GM12878 (cell line): ENCODE results near the gene GALNT17. TPM values are rescaled to one million over a fixed set of nuclear protein-coding genes. Genes with fewer than 3 reads are reported as not detected.

ENCODE experiments used
- BACH1 ChIP-seq: fragments of 450-650 bp; IDR thresholded peaks from 2 replicates; pipeline ENCODE4 v1.6.1; 2017; ENCODE audit warnings: mild to moderate bottlenecking, borderline replicate concordance
- EGR1 ChIP-seq, 2 experiments: IDR thresholded peaks; 1 replicate in 1 of 2; 2 replicates in 1 of 2; pipeline ENCODE4 v1.6.1; 2011 to 2012; ENCODE audit warnings: low read depth in 2 of 2, low read length in 2 of 2, borderline replicate concordance in 1 of 2, mild to moderate bottlenecking in 1 of 2, moderate library complexity in 1 of 2
- ESRRA ChIP-seq: IDR thresholded peaks from 2 replicates; pipeline ENCODE4 v1.6.1; 2012; ENCODE audit warnings: mild to moderate bottlenecking, low read length, improper control_type of control experiment
- ETV6 ChIP-seq, 2 experiments: fragments of 450-650 bp in 1 of 2; IDR thresholded peaks in 1 of 2; conservative IDR thresholded peaks in 1 of 2; 2 replicates each; pipeline ENCODE4 v1.6.1; 2014; ENCODE audit warnings: antibody characterized with exemption in 1 of 2, borderline replicate concordance in 1 of 2, low read depth in 1 of 2, mild to moderate bottlenecking in 1 of 2, moderate library complexity in 1 of 2
- IRF4 ChIP-seq: IDR thresholded peaks from 2 replicates; pipeline ENCODE4 v1.6.1; 2011; ENCODE audit warnings: low read depth, low read length
- KDM1A ChIP-seq: fragments of 200-600 bp; sonication (generic); IDR thresholded peaks from 2 replicates; pipeline ENCODE4 v1.6.1; 2016; ENCODE audit warnings: borderline replicate concordance
- MEF2B ChIP-seq: fragments of 450-650 bp; IDR thresholded peaks from 2 replicates; pipeline ENCODE4 v1.6.1; 2018; ENCODE audit warnings: mild to moderate bottlenecking, moderate library complexity; ENCODE audit not compliant: partially characterized antibody, poor library complexity, severe bottlenecking
- MTA2 ChIP-seq: fragments of 450-650 bp; IDR thresholded peaks from 2 replicates; pipeline ENCODE4 v1.6.1; 2016; ENCODE audit warnings: low read depth, mild to moderate bottlenecking, moderate library complexity
- MTA3 ChIP-seq: IDR thresholded peaks from 2 replicates; pipeline ENCODE4 v1.6.1; 2012; ENCODE audit warnings: low read length, inconsistent platforms, borderline replicate concordance
- PML ChIP-seq: IDR thresholded peaks from 2 replicates; pipeline ENCODE4 v1.6.1; 2012; ENCODE audit warnings: low read length, inconsistent platforms
- POLR2AphosphoS5 ChIP-seq: IDR thresholded peaks from 2 replicates; pipeline ENCODE4 v1.6.1; 2011; ENCODE audit warnings: mild to moderate bottlenecking, low read length, inconsistent platforms
- SRF ChIP-seq, 2 experiments: IDR thresholded peaks; 2 replicates each; pipeline ENCODE4 v1.6.1; 2011; ENCODE audit warnings: low read depth in 2 of 2, low read length in 2 of 2, mild to moderate bottlenecking in 1 of 2, moderate library complexity in 1 of 2
- polyA plus RNA-seq, 11 experiments: library from polyadenylated mRNA; depleted of rRNA in 4 of 11; unstranded in 6 of 11; stranded (reverse) in 5 of 11; fragments of >200 nt; fragmentation: Nextera tagmentation in 4 of 11; fragmentation: Illumina TruSeq in 1 of 11; extraction: Ambion mirVana in 4 of 11; extraction: Trizol in 1 of 11; gene quantifications; 1 replicate in 1 of 11; 2 replicates in 10 of 11; pipeline versions ENCODE4 v1.2.1 to v1.2.3, GENCODE V29; 2011 to 2016; ENCODE audit warnings: inconsistent platforms in 2 of 11, missing spikeins in 2 of 11, low read depth in 1 of 11
- total RNA-seq, 4 experiments: library from RNA; depleted of rRNA in 3 of 4; stranded (reverse); fragments of >200 nt in 3 of 4; fragmentation: Illumina TruSeq in 1 of 4; extraction: Trizol in 1 of 4; gene quantifications; 2 replicates each; pipeline versions ENCODE4 v1.2.1 to v1.2.3, GENCODE V29; 2013 to 2021
- TF ChIP-seq, protein P1 (sequence below): fragments of 450-650 bp; IDR thresholded peaks from 2 replicates; pipeline ENCODE4 v1.6.1; 2016; ENCODE audit warnings: mild to moderate bottlenecking, moderate library complexity, borderline replicate concordance
- TF ChIP-seq, protein P2 (sequence below): IDR thresholded peaks from 2 replicates; pipeline ENCODE4 v1.6.1; 2012; ENCODE audit warnings: low read depth, low read length, improper control_type of control experiment
- TF ChIP-seq, protein P3 (sequence below): fragments of 450-650 bp; IDR thresholded peaks from 2 replicates; pipeline ENCODE4 v1.6.1; 2016; ENCODE audit warnings: mild to moderate bottlenecking

Gene GALNT17
- total and polyA plus RNA-seq, 10 of the 15 experiments (the other 5 are each of a cell fraction or from before 2014, with no cell fraction given), result 0.12 to 0.15 TPM; not detected in 8

DNA sequence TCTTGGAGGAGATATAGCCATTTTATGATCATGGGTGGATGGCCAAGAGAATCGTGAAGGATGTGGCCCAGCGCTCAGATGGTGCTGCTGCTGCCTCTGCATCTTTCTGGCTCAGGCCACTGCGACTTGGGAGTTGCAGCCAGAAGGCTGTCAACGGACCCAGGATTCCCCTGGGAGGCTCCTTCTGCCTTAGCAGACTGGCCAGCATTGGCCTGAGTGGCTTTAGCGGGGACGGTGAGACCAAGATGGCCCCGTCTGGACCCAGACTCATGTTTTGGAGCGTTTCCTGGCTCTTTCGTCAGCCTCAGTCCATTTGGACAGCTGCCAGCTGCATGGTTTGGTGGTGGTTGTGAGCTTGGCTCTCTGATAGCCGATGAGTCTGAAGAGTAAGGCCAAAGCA lies 97.2 kb downstream of the GALNT17 start (continued):
- TF ChIP-seq, protein P1, sequence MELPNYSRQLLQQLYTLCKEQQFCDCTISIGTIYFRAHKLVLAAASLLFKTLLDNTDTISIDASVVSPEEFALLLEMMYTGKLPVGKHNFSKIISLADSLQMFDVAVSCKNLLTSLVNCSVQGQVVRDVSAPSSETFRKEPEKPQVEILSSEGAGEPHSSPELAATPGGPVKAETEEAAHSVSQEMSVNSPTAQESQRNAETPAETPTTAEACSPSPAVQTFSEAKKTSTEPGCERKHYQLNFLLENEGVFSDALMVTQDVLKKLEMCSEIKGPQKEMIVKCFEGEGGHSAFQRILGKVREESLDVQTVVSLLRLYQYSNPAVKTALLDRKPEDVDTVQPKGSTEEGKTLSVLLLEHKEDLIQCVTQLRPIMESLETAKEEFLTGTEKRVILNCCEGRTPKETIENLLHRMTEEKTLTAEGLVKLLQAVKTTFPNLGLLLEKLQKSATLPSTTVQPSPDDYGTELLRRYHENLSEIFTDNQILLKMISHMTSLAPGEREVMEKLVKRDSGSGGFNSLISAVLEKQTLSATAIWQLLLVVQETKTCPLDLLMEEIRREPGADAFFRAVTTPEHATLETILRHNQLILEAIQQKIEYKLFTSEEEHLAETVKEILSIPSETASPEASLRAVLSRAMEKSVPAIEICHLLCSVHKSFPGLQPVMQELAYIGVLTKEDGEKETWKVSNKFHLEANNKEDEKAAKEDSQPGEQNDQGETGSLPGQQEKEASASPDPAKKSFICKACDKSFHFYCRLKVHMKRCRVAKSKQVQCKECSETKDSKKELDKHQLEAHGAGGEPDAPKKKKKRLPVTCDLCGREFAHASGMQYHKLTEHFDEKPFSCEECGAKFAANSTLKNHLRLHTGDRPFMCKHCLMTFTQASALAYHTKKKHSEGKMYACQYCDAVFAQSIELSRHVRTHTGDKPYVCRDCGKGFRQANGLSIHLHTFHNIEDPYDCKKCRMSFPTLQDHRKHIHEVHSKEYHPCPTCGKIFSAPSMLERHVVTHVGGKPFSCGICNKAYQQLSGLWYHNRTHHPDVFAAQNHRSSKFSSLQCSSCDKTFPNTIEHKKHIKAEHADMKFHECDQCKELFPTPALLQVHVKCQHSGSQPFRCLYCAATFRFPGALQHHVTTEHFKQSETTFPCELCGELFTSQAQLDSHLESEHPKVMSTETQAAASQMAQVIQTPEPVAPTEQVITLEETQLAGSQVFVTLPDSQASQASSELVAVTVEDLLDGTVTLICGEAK, result no peak
- TF ChIP-seq, protein P2, sequence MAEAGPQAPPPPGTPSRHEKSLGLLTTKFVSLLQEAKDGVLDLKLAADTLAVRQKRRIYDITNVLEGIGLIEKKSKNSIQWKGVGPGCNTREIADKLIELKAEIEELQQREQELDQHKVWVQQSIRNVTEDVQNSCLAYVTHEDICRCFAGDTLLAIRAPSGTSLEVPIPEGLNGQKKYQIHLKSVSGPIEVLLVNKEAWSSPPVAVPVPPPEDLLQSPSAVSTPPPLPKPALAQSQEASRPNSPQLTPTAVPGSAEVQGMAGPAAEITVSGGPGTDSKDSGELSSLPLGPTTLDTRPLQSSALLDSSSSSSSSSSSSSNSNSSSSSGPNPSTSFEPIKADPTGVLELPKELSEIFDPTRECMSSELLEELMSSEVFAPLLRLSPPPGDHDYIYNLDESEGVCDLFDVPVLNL, result no peak
- no peak for TF ChIP-seq POLR2AphosphoS5
- no peak for TF ChIP-seq ETV6 (conservative IDR thresholded peaks at IDR 0.05 in 1 of 2, IDR thresholded peaks at IDR 0.05 in 1 of 2; ENCODE audit: borderline replicate concordance in 1 of 2, low read depth in 1 of 2)
- TF ChIP-seq, protein P3, sequence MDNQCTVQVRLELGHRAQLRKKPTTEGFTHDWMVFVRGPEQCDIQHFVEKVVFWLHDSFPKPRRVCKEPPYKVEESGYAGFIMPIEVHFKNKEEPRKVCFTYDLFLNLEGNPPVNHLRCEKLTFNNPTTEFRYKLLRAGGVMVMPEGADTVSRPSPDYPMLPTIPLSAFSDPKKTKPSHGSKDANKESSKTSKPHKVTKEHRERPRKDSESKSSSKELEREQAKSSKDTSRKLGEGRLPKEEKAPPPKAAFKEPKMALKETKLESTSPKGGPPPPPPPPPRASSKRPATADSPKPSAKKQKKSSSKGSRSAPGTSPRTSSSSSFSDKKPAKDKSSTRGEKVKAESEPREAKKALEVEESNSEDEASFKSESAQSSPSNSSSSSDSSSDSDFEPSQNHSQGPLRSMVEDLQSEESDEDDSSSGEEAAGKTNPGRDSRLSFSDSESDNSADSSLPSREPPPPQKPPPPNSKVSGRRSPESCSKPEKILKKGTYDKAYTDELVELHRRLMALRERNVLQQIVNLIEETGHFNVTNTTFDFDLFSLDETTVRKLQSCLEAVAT, result no peak
- no peak for TF ChIP-seq KDM1A
- TF ChIP-seq MTA2, result no peak
- TF ChIP-seq ESRRA, result no peak
- TF ChIP-seq MEF2B, result no peak
- no peak for TF ChIP-seq PML
- TF ChIP-seq IRF4, result no peak
- no peak for TF ChIP-seq MTA3
- TF ChIP-seq SRF (IDR thresholded peaks at IDR 0.05; ENCODE audit: low read depth in 2 of 2, low read length in 2 of 2), result no peak
- no peak for TF ChIP-seq EGR1 (IDR thresholded peaks at IDR 0.05; ENCODE audit: borderline replicate concordance in 1 of 2, low read depth in 2 of 2, low read length in 2 of 2)
- TF ChIP-seq BACH1, result no peak
